ENCODE data around the gene MACROD2.

The MACROD2 gene

GRCh38 chr20:15071085-15071808 lies 1075.9 kb downstream of the MACROD2 start:
- ChIA-PET CTCF (no interaction called here), POLR2A (ENCODE audit: low non-redundant PET) (no interaction called here)
- H3K27ac ChIP-seq: no peak overlapping the region
- no peak for TF ChIP-seq CTCF (conservative IDR thresholded peaks at IDR 0.05; ENCODE audit: low read depth)
- DNase-seq (ENCODE audit: low spot score): no peak

GRCh38 chr20:15072316-15072715 lies 1077.0 kb downstream of the MACROD2 start:
- no peak for TF ChIP-seq CTCF (conservative IDR thresholded peaks at IDR 0.05; ENCODE audit: low read depth)
- no peak for DNase-seq (ENCODE audit: low spot score)
- no peak overlapping the region for H3K27ac ChIP-seq
- ChIA-PET CTCF (no interaction called here), POLR2A (ENCODE audit: low non-redundant PET) (no interaction called here)

DNA sequence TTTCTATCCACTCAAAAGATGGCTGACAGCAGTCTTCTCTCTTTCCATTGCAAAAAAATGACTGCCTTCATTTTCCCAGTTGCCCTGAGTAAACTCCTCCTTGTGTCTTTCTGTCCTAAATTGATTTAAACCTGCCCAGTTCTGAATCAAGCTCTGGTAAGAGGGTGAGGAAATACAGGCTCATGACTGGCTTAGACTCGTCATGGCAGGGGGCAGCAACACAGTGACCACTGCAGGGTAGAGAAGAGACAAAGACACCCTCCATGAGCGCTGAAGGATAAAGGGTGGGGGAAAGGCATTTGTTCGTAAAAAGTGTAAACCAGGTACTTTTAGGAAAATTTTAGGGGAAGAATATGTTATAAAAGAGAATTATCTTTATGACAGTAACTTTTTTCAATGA lies 1080.3 kb downstream of the MACROD2 start:
- no peak for TF ChIP-seq CTCF (conservative IDR thresholded peaks at IDR 0.05; ENCODE audit: low read depth)
- ChIA-PET POLR2A (ENCODE audit: low non-redundant PET) (no interaction called here), CTCF (no interaction called here)
- no peak overlapping the region for H3K27ac ChIP-seq
- DNase-seq (ENCODE audit: low spot score): no peak

DNA sequence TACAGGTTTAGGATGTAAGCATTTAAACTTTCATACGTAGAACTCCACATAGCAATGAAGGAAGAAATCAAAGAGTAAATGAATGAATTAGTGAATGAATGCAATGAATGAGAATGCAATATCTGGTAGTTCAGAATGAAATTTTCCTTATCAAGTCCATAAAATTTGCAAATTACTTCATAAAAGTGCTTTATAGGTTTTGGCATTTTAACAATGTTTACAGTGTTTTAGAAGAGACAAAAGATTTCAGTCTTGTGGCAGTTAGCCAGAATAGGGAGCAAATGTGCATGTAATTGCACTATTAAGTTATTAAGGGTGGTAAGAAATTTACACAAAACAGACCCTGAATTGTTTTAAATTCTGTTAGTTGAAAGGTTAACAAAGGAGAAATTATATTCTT lies 1081.5 kb downstream of the MACROD2 start:
- CTCF ChIA-PET: interaction anchor here (0.6 kb wide), 1 partner anchor 31 kb away, joined by 3 read pairs; no protein-coding TSS in a partner anchor
- TF ChIP-seq CTCF (conservative IDR thresholded peaks at IDR 0.05; ENCODE audit: low read depth): no peak
- POLR2A ChIA-PET (ENCODE audit: low non-redundant PET): no interaction called here
- DNase-seq (ENCODE audit: low spot score): no peak
- no peak overlapping the region for H3K27ac ChIP-seq

GRCh38 chr20:15077733-15078250 lies 1082.5 kb downstream of the MACROD2 start:
- POLR2A ChIA-PET (ENCODE audit: low non-redundant PET): no interaction called here
- CTCF ChIA-PET: interaction anchor here (0.6 kb wide), 1 partner anchor 32 kb away, joined by 3 read pairs; no protein-coding TSS in a partner anchor
- H3K27ac ChIP-seq: no peak overlapping the region
- no peak for DNase-seq (ENCODE audit: low spot score)
- TF ChIP-seq CTCF (conservative IDR thresholded peaks at IDR 0.05; ENCODE audit: low read depth): no peak

GRCh38 chr20:15079594-15080340 lies 1084.5 kb downstream of the MACROD2 start:
- POLR2A ChIA-PET (ENCODE audit: low non-redundant PET): no interaction called here
- no peak overlapping the region for H3K27ac ChIP-seq
- TF ChIP-seq CTCF (conservative IDR thresholded peaks at IDR 0.05; ENCODE audit: low read depth): no peak
- DNase-seq (ENCODE audit: low spot score): no peak
- CTCF ChIA-PET: no interaction called here
